Glomerular visceral epithelial cell (primary cell): Measurements from ENCODE around the gene CCDC85B.
"Not testable (repeated sequence)": the region's sequence is repeated elsewhere in the genome, so short reads cannot be mapped to it uniquely, and the experiment has no call there.

Source experiments
- DNase-seq: peaks from one replicate; pipeline ENCODE4 v3.0.0-alpha.2; 2016; ENCODE audit errors: extremely low spot score

CCDC85B gene

DNA sequence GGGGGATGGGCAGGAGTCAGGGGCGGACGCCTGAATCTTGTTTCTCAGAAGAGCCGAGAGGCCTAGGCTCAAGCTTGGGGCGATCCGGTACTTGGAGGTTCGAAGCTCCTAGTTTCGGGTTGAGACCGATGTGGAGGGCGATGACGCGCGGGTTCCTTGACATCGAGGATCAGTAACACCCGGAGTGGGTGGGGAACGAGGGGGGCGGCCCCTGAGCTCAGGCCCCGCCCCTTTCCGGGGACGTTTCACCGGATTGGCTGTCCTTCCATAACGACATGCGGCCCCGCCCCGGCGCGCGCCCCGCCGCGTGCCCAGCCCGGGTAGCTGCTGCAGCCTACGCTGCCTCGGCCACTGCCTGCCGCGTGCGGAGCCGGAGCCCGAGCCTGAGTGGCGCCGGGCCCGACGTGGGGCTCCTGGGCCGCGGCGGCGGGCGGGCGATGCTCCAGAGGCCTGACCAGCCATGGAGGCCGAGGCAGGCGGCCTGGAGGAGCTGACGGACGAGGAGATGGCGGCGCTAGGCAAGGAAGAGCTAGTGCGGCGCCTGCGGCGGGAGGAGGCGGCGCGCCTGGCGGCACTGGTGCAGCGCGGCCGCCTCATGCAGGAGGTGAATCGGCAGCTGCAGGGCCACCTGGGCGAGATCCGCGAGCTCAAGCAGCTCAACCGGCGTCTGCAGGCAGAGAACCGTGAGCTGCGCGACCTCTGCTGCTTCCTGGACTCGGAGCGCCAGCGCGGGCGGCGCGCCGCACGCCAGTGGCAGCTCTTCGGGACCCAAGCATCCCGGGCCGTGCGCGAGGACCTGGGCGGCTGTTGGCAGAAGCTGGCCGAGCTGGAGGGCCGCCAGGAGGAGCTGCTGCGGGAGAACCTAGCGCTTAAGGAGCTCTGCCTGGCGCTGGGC is at the start of gene CCDC85B:
Gene CCDC85B (plus strand): TSS at position 350 of the 895 bp plus-strand sequence. CDS start 111 bp downstream, at position 461.
- DNase-seq: peak; percentile 97

DNA sequence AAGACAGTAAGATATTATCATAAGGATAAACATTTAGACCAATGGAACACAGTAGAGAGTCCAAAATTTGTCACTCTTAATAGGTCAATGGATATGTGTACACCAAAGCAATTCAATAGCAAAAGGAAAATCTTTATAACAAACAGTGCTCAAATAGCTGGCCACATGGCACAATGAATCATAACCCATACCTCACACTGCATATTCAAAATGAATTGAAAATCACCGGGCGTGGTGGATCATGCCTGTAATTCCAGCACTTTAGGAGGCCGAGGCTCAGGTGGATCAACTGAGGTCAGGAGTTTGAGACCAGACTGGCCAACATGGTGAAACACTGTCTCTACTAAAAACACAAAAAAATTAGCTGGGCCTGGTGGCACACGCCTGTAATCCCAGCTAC is 48.3 kb upstream of the CCDC85B start:
- DNase-seq: no peak

DNA sequence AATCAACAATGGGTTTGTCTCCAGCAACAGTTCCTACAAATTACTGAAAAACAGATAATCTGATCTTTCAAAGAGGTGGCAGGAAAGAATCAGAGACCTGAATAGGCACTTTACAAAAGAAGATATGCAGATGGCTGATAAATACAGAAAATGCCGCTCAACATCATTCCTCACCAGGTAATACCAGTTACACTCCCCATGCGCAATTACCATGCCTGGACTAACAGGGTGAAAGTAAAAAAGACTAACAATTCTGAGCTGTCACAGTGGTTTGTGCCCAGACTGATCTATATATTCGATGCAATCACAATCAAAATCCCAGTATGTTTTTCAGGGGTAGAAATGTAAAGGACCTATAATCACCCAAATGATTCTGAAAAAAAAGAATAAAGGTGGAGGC is 46.7 kb upstream of the CCDC85B start:
- no peak for DNase-seq

DNA sequence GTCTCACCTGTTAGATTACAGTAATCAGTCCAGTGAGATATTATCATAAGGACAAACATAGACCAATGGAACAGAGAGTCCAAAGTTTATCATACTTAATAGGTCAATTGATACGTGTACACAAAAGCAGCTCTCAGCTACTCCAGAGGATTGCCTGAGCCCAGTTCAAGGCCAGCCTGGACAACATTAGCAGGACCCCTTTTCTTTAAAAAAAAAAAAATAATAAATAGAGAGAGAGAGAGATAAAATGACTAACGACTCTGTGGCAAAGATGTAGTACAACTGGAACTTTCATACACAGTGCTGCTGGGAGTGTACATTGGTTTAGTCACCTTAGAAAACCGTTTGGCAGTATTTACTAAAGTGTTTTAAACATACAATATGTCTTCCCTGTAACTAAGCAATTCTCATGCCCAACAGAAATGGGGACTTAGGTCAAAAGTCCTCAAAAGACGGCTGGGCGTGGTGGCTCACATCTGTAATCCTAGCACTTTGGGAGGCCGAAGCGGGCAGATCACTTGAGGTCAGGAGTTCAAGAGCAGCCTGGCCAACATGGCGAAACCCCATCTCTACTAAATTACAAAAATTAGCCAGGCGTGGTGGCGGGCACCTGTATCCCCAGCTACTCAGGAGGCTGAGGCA is 46.1 kb upstream of the CCDC85B start:
- no peak for DNase-seq

DNA sequence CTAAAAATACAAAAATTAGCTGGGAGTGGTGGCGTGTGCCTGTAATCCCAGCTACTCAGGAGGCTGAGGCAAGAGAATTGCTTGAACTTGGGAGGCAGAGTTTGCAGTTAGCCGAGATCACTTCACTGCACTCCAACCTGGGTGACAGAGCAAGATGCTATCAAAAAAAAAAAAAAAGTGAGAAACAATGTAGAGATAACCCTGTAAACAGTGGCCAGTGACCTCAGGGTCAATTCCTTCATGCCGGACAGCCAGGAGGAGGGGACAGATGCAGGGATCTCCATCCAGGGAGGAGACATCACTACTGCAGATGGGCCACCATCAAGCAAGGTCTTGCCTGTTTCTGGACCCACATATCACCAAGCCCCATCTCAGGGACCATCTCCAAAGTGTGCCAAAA is 42.7 kb upstream of the CCDC85B start:
- no peak for DNase-seq

DNA sequence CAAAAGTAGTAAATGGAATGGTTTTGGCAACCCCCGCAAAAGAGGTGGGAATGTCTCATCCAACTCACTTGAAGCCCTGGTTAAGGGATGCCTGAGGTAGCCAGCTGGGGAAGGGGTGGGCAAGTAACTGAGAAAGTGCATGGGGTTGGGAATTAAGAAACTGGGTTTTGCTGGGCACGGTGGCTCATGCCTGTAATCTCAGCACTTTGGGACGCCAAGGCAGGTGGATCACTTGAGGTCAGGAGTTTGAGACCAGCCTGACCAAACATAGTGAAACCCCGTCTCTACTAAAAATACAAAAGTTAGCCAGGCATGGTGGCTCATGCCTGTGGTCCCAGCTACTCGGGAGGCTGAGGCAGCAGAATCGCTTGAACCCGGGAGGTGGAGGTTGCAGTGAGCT is 41.8 kb upstream of the CCDC85B start:
- DNase-seq: not testable (repeated sequence)

DNA sequence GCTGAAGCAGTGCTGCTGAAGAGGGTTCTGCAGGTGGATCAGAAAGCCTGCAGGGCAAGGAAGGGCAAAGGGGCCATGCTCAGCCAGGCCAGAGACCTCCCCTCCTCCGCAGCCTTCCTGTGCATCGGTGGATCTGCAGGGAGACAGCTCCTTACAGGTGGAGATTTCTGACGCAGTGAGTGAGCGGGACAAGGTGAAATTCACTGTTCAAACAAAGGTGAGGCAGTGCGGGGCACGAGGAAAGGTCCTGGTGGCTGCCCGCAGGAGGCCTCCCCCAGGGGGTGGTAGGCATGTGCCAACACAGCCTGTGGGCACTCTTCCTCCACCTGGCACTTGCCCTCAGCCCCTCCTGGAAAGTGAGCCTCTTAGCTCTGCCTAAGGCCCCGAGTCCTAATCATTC is 41.1 kb upstream of the CCDC85B start:
- no peak for DNase-seq

DNA sequence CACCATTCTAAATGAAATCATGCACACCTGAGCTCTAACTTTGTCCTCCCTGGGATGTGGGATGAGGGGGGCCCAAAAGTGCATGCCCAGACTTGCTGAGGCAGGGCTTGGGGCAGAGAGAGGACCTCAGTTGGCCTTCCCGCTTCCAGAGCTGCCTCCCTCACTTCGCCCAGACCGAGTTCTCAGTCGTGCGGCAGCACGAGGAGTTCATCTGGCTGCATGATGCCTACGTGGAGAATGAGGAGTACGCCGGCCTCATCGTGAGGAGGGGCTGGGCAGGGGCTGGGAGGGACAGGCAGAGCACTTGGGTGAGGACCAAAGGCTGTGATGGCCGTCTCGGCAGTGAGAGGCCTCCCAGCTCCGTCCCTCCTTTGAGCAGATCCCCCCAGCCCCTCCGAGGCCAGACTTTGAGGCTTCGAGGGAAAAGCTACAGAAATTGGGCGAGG is 40.7 kb upstream of the CCDC85B start:
- no peak for DNase-seq

DNA sequence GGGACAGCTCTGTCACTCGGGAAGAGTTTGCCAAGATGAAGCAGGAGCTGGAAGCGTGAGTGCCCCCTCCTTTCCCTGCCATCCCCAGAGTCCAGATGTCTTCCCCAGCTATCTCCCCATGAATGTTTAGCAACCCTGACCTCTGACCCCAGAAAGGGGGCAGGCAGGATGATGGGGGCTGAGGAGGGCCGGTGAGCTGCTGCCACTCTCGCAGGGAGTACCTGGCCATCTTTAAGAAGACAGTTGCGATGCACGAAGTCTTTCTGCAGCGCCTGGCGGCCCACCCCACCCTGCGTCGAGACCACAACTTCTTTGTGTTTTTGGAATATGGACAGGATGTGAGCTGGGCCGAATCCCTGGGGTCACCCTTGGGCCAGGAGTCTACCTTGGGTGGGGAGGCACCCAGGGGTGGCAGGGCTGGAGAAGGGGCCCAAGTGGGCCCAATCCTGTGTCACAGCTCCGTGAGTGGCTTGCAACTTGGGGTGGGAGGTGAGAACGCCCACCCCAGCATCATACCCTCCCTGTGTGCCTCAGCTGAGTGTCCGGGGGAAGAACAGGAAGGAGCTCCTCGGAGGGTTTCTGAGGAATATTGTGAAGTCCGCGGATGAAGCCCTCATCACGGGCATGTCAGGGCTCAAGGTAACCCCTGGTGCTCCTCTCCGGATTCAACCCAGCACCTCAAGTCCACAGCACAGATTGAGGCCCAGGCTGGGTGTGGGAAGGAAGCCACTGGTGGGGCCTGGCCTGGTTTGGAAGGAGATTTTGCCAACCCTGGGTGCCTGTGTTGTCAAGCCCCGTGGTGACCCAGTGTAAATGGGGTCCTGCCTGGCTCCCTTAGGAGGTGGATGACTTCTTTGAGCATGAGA is 40.0 kb upstream of the CCDC85B start:
- no peak for DNase-seq

DNA sequence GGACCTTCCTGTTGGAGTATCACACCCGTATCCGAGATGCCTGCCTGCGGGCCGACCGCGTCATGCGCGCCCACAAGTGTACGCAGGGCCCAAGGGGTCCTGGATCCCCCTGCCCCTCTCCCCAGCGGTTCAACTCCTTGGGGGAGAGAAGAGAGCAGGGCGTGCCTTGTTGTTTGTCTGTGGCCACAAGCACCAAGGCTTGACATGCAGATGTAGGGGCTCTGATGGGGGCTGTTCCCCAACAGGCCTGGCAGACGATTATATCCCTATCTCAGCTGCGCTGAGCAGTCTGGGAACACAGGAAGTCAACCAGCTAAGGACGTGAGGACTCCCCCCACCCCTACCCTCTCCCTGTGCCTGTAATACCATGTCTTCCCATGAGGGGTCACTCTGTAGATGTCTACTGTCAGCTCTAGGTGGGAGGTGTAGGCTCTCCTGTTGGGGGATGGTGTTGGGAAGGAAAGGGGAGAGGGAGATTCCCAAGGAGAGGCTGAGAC is 39.3 kb upstream of the CCDC85B start:
- DNase-seq: no peak

DNA sequence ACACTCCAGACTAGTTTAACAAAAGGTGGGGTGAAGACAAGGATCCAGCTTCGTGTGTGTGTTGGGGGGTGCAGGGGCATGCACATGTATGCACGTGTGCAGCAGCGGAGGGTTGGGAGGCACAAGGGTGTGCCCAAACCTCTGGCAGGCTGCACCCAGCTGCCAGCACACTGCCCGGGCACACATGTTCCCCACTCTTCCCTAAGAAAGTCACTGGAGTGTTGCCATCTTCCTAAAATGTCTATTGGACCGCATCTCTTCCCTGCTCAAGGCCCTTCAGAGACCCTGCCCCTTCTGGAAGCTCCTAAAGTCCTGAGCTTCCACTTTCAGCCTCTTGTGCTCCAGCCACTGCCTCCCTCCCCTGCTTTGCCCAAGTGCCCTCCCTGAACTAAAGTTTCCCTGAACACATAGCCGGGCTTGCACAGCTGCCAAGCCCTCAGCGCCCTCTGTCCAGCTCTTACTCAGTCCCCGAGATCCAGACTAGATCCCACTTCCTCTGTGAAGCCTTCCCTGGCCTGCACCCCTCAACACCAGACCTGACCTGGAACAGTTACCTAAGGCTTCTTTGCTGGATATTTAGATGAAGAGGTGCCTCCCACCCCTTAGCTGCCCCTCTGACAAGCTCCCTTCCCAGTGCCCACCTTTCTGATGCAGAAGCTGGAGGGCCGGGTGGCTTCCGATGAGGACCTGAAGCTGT is 38.5 kb upstream of the CCDC85B start:
- DNase-seq: no peak

DNA sequence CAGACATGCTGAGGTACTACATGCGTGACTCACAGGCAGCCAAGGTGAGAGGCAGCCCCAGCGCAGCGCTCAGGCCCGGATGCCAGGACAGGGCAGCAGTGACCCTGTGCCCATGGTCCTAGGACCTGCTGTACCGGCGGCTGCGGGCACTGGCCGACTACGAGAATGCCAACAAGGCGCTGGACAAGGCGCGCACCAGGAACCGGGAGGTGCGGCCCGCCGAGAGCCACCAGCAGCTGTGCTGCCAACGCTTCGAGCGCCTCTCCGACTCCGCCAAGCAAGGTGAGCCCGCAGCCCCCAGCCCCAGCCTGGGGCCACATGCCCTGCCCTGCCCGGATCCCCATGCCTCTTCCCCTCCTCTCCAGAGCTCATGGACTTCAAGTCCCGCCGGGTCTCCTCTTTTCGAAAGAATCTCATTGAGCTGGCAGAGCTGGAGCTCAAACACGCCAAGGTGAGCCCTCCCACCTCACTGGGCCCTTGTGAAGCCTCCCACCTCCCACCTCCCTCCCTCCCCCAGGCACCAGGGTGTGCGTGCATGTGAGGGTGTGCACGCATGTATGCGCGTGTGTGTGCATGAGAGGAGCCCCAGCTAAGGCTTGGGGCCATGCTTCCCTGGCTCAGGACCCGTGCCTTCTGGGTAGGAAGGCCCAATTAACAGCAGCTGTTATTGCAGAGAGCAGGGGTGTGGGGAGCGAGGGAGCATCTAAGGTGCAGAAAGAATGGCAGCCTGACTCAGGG is 37.8 kb upstream of the CCDC85B start:
- no peak for DNase-seq

DNA sequence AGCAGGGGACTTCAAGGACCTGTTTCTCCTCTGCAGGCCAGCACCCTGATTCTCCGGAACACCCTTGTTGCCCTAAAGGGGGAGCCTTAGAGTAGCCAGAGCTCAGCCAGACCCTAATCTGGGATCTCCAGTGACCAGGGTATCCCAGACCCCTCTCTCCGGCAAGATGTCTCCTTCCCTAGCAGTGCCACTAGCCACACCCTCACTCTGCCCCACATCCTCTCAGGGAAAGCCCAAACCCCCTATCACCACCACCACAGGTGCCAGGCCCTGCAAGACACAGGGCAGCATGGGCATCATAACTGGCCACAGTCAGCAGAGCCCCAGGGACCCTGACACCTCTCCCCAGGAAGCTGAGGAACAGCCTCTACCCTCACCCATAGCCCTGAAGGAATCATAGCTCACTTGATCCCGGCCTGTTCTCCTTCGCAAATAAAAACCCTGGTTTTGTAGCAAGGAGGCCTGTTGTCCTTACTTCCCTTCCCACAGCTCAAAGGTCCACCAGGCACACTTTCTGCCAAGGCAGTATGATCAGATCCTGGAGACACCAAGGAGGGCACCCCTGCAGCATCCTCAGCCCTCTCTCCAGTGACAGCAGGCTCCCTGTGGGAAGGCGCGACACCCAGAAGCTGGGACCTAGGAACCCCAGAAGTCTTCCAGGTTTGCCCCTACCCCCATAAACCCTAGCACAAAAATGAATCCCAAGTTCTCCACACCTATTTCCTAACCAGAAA is 37.1 kb upstream of the CCDC85B start:
- DNase-seq: no peak

DNA sequence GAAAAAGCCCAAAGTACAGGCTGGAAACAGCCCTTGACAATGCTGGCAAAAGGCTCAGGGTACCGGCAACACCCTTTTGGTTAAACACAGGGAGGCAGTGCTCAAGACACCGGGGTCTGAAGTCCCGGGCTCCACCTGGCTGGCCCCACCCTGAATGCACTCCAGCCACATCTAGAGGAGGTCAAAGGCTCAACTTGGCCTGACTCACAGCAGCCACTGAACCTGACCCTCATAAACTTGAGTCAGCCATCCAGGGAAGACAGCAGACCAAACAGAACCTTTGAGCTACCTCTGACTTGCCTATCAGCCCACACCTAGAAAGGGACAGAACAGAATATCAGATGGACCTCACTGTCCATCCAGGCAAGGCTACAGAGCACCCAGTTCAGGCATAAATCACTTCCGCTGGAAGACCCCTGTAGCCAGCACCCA is 36.3 kb upstream of the CCDC85B start:
- DNase-seq: no peak

DNA sequence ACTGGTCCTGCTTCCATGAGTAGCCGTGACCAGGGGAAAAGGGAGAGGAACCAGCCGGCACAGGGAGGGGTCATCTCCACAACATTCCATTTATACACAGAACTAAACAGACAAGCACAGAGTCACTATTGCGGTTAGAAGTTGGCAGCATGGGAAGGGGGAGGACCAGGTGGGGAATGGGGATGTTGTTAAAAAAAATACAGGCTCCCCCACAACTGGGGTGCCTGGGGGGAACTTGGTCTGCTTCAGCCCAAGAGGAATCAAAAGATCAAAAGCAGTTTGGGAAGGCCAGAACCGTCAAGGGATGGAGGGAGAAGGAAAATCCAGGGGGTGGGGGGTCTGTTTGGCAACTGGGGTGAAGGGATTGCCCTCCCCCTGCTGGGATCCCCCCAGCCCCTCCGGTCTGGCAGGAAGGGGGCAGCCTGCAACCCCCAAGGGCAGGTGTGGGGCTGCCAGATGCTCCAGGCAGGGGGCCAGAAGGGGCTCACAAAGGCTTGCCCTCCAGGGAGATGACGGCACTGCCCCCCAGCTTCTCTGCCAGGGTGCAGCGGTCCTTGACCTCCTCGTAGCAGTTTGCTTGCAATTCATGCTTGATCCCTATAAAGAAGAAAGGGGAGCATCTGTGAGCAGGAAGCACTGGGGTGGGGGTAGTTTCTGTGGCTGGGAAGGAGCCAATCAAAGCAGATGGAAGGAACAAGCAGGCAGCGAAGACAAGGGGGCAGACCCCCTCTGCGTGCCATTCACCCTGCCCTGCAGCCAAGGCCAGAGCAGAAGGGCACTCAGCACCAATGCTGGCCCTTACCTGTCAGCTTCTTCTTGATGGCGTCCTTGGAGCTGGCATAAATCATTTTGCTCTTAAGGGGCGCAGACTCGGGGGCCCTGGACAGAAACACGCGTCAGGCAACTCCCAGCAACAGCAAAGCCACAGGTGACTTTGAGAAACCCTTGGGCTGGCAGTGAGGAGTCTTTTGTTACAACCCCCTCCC is 35.3 kb upstream of the CCDC85B start:
- no peak for DNase-seq

DNA sequence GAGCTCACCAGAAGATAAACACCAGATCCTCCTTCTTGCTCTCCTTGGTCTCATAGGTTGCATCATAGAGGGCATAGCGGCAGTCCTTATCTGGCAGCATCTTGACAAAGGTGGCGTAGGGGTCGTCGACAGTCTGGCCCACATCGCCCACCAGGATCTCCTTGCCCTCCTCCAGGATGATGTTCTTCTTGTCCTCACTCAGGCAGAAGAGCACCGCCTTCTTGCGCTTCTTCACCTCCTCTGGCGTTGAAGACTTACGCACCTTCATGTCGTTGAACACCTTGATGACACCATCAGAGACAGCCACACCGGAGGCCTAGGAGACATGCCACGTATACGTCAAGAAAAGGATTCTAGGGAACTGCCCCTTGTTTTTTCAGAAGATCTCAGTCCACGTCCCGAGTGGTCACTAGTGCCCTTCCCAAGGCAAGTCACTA is 34.5 kb upstream of the CCDC85B start:
- no peak for DNase-seq

DNA sequence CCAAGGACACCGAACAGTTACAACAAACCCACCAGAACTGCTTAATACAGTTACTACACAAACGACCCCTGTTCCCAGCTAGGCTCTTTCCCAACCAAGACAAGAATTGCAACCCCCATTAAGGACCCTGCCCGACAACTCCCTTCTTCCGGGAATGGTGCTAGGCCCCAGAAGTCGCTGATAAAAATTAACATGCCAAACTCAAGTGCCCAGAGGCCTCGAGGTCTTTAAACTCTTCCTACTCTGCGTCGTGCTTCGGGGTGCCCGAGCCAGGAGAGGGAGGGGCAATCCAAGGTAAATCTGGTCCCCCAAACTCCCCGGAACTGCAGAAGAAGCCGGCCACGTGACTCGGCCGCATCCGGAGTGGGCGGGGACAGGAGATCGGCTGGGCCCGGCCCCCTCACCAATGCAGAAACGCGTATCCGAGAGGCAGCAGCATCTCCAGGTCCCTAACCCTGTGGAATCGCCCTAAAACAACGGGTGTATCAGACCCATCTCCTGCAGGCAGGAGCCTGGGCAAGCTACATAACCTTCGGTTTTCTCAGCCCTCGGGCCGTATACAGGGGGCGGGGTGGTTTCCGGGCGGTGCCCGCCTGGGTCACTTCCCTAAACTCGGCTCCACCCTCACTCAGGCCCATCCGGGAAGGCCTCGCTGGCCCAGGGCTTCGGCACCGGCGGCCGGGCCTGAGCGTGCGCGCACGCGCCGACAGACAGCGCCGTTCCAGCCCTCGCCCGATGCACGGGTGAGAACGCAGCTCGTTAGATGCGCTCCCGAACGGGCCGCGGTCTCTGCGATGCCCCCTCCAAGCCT is 33.6 kb upstream of the CCDC85B start:
- peak; percentile 60 for DNase-seq

DNA sequence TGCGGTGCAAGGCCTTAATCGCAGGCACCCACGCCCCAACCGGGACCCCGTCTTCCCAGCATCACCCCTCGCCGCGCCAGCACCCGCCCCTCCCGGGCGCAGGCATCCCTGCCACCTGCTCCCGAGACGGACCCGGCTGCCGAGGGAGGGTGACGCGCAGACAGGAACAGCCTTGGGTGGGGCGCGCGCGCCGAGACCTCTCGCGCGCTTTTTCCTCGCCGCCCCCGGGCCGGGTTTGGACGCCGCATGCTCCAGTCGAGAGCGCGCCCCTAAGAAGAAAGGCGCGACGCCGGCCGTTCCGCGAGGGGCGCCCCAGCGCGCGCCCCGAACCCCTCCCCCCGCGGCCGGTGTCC is 33.0 kb upstream of the CCDC85B start:
- DNase-seq: no peak
